ENCODE data around the gene TMEM107. TPM values are rescaled to one million over a fixed set of nuclear protein-coding genes. Genes with fewer than 3 reads are reported as not detected.

Gene TMEM107
- total RNA-seq: 10 to 100 TPM; 10.4 to 17.8 (median 13.6) TPM

- DNase-seq (ENCODE audit: extremely low spot score): peak; percentile 96
- H3K27ac ChIP-seq (replicated peaks in 1 of 4): peak within 1 kb of the TSS; percentile 79 to 88 (median 83)
- TF ChIP-seq POLR2AphosphoS5 (IDR thresholded peaks at IDR 0.05) (peak; percentile 76 to 77), POLR2A (IDR thresholded peaks at IDR 0.05; ENCODE audit: low read depth) (no peak)
- peak within 1 kb of the TSS; percentile 57 to 81 (median 62) for H3K4me3 ChIP-seq
- H3K36me3 ChIP-seq: no peaks in the 10 kb centered on the region
- whole genome bisulfite sequencing: 5% methylated on average over 20 of the region's 56 CpGs
- intact Hi-C loops (cut with DNase I): no loop called here
- H3K4me1 ChIP-seq: peaks cover 29 to 50% (median 40%) of the 10 kb centered on the region in 4 donors
- H3K9me3 ChIP-seq: no peaks in the 10 kb centered on the region
- H3K27me3 ChIP-seq: no peaks in the 10 kb centered on the region
Observed at GRCh38 chr17:8176197-8176940, at the start of gene TMEM107. TMEM107 (minus strand) TSS chr17:8176380; CDS start chr17:8176286, 94 bp downstream.

GRCh38 chr17:8224891-8225812 is 49.0 kb upstream of the TMEM107 start:
- peaks cover 10 to 49% (median 43%) of the 10 kb centered on the region in 4 donors for H3K4me1 ChIP-seq
- H3K9me3 ChIP-seq: no peaks in the 10 kb centered on the region
- peaks cover 27 to 30% (median 28%) of the 10 kb centered on the region in 4 donors for H3K36me3 ChIP-seq
- H3K27me3 ChIP-seq: no peaks in the 10 kb centered on the region
- no peak for DNase-seq (ENCODE audit: extremely low spot score)
- H3K27ac ChIP-seq (replicated peaks in 1 of 4): peak overlapping the region in 3 of 4 donors; percentile 73 to 77 (median 74)
- no peak overlapping the region for H3K4me3 ChIP-seq
- WGBS: 91% methylated on average over 25 of the region's 26 CpGs
- intact Hi-C loops (cut with DNase I): loop anchor here (10.0 kb wide), 1 partner anchor 160 kb away; the partner anchor contains the start of gene RPL26
- TF ChIP-seq POLR2A (IDR thresholded peaks at IDR 0.05; ENCODE audit: low read depth): no peak
- no peak for TF ChIP-seq EP300 (IDR thresholded peaks at IDR 0.05)
- peak in 1 of 2 donors; percentile 33 for TF ChIP-seq POLR2AphosphoS5 (IDR thresholded peaks at IDR 0.05)

GRCh38 chr17:8223356-8224126 is 47.4 kb upstream of the TMEM107 start:
- H3K4me1 ChIP-seq: peaks cover 10 to 52% (median 46%) of the 10 kb centered on the region in 4 donors
- 5% methylated on average over 14 of the region's 27 CpGs for WGBS
- peak overlapping the region; percentile 63 to 72 (median 68) for H3K4me3 ChIP-seq
- H3K9me3 ChIP-seq: no peaks in the 10 kb centered on the region
- peaks cover 11 to 14% (median 12%) of the 10 kb centered on the region in 4 donors for H3K36me3 ChIP-seq
- H3K27me3 ChIP-seq: no peaks in the 10 kb centered on the region
- H3K27ac ChIP-seq (replicated peaks in 1 of 4): peak overlapping the region; percentile 93 to 98 (median 96)
- no peak for DNase-seq (ENCODE audit: extremely low spot score)
- intact Hi-C loops (cut with DNase I): loop anchor here (10.0 kb wide), 1 partner anchor 161 kb away; the partner anchor contains the start of gene RPL26
- TF ChIP-seq CTCF (IDR thresholded peaks at IDR 0.05) (peak in 2 of 3 experiments; percentile 18 to 32), POLR2AphosphoS5 (IDR thresholded peaks at IDR 0.05) (no peak)

- peaks cover 3 to 7% (median 5%) of the 10 kb centered on the region in 4 donors for H3K36me3 ChIP-seq
- peaks cover 10 to 52% (median 46%) of the 10 kb centered on the region in 4 donors for H3K4me1 ChIP-seq
- peak overlapping the region; percentile 63 to 72 (median 68) for H3K4me3 ChIP-seq
- TF ChIP-seq POLR2A (IDR thresholded peaks at IDR 0.05; ENCODE audit: low read depth): no peak
- peak; percentile 91 to 95 for TF ChIP-seq POLR2AphosphoS5 (IDR thresholded peaks at IDR 0.05)
- H3K27me3 ChIP-seq: no peaks in the 10 kb centered on the region
- H3K27ac ChIP-seq (replicated peaks in 1 of 4): peak overlapping the region; percentile 93 to 98 (median 96)
- DNase-seq (ENCODE audit: extremely low spot score): peak; percentile 99
- WGBS: under 1% methylated on average over 43 of the region's 49 CpGs
- no peaks in the 10 kb centered on the region for H3K9me3 ChIP-seq
- intact Hi-C loops (cut with DNase I): loop anchor here (10.0 kb wide), 1 partner anchor 162 kb away; the partner anchor contains the start of gene RPL26
Observed at GRCh38 chr17:8222630-8223355, 46.6 kb upstream of the TMEM107 start.

- DNase-seq (ENCODE audit: extremely low spot score): no peak
- Histone ChIP-seq H3K9me3 (no peaks in the 10 kb centered on the region), H3K4me3 (peak overlapping the region; percentile 63 to 72 (median 68)), H3K36me3 (peaks cover 0 to 2% (median under 1%) of the 10 kb centered on the region in 4 donors), H3K4me1 (peaks cover 10 to 50% (median 44%) of the 10 kb centered on the region in 4 donors), H3K27me3 (no peaks in the 10 kb centered on the region), H3K27ac (replicated peaks in 1 of 4) (peak overlapping the region; percentile 93 to 98 (median 96))
- intact Hi-C loops (cut with DNase I): loop anchor here (10.0 kb wide), 1 partner anchor 162 kb away; the partner anchor contains the start of gene RPL26
- TF ChIP-seq POLR2A (IDR thresholded peaks at IDR 0.05; ENCODE audit: low read depth) (no peak), CTCF (IDR thresholded peaks at IDR 0.05) (peak in 1 of 3 experiments; percentile 5), POLR2AphosphoS5 (IDR thresholded peaks at IDR 0.05) (no peak), EP300 (IDR thresholded peaks at IDR 0.05) (no peak)
- WGBS: 2% methylated on average over 9 of the region's 9 CpGs
Observed at GRCh38 chr17:8222380-8222629, 46.1 kb upstream of the TMEM107 start.

Data from esophagus muscularis mucosa (tissue), 4 donors.